Measurements from ENCODE around the gene KCNA2. TPM values are rescaled to one million over a fixed set of nuclear protein-coding genes. Genes with fewer than 3 reads are reported as not detected.

KCNA2 gene
- polyA plus RNA-seq, 3 donors = not detected

GRCh38 chr1:110551278-110551809 lies 54.8 kb downstream of the KCNA2 start:
- Mint-ChIP-seq H3K9me3 (peaks cover 0 to 2% (median 0%) of the 10 kb centered on the region in 7 donors), H3K4me1 (no peaks in the 10 kb centered on the region), H3K27ac (no peak overlapping the region), H3K27me3 (ENCODE audit: low read depth in 3 of 3) (peaks cover 31 to 39% (median 36%) of the 10 kb centered on the region in 3 donors), H3K4me3 (no peak overlapping the region), H3K36me3 (no peaks in the 10 kb centered on the region)
- Histone ChIP-seq H3K36me3 (replicated peaks in 1 of 2; ENCODE audit: control insufficient read depth in 1 of 2, insufficient read depth in 2 of 2, low read length in 2 of 2) (no peaks in the 10 kb centered on the region), H3K27me3 (ENCODE audit: control insufficient read depth in 2 of 2, insufficient read depth in 2 of 2, low read length in 2 of 2) (peaks cover 21 to 28% of the 10 kb centered on the region in 2 donors), H3K27ac (ENCODE audit: low read depth in 1 of 2, low read length in 2 of 2) (no peak overlapping the region), H3K4me1 (ENCODE audit: control insufficient read depth in 1 of 2, insufficient read depth in 2 of 2, low read length in 2 of 2) (peaks cover 0 to 4% of the 10 kb centered on the region in 2 donors), H3K4me3 (replicated peaks in 1 of 3; ENCODE audit: low read depth in 2 of 3, low read length in 3 of 3) (no peak overlapping the region), H2AFZ (ENCODE audit: insufficient read depth, low read depth, low read length, poor library complexity, severe bottlenecking) (no peak overlapping the region), H3K9me3 (replicated peaks in 1 of 2; ENCODE audit: control insufficient read depth in 1 of 2, insufficient read depth in 1 of 2, low read length in 2 of 2) (peaks cover 0 to 4% of the 10 kb centered on the region in 2 donors), H3K4me2 (replicated peaks; ENCODE audit: extremely low read depth, low read length, poor library complexity, severe bottlenecking) (no peak overlapping the region), H4K20me1 (ENCODE audit: insufficient read depth, low read length) (no peaks in the 10 kb centered on the region), H3K79me2 (ENCODE audit: insufficient read depth, low read length) (no peaks in the 10 kb centered on the region), H3K9ac (ENCODE audit: insufficient read depth, low read length, poor library complexity, severe bottlenecking) (no peak overlapping the region)
- no CpG with 5 or more reads among the region's 1 CpG for WGBS (ENCODE audit: insufficient coverage)
- TF ChIP-seq CTCF (IDR thresholded peaks at IDR 0.05) = no peak
- intact Hi-C loops (cut with micrococcal nuclease) = no loop called here
- DNase-seq = no peak

- Mint-ChIP-seq H3K27me3 (ENCODE audit: low read depth in 3 of 3) (peaks cover 19 to 28% (median 24%) of the 10 kb centered on the region in 3 donors), H3K27ac (no peak overlapping the region), H3K4me3 (no peak overlapping the region), H3K36me3 (no peaks in the 10 kb centered on the region), H3K9me3 (peaks cover 0 to 2% (median 0%) of the 10 kb centered on the region in 7 donors), H3K4me1 (no peaks in the 10 kb centered on the region)
- no peak for TF ChIP-seq CTCF (IDR thresholded peaks at IDR 0.05)
- Histone ChIP-seq H3K9me3 (replicated peaks in 1 of 2; ENCODE audit: control insufficient read depth in 1 of 2, insufficient read depth in 1 of 2, low read length in 2 of 2) (no peaks in the 10 kb centered on the region), H3K4me3 (replicated peaks in 1 of 3; ENCODE audit: low read depth in 2 of 3, low read length in 3 of 3) (no peak overlapping the region), H3K4me2 (replicated peaks; ENCODE audit: extremely low read depth, low read length, poor library complexity, severe bottlenecking) (no peak overlapping the region), H4K20me1 (ENCODE audit: insufficient read depth, low read length) (no peaks in the 10 kb centered on the region), H3K36me3 (replicated peaks in 1 of 2; ENCODE audit: control insufficient read depth in 1 of 2, insufficient read depth in 2 of 2, low read length in 2 of 2) (no peaks in the 10 kb centered on the region), H3K9ac (ENCODE audit: insufficient read depth, low read length, poor library complexity, severe bottlenecking) (no peak overlapping the region), H3K79me2 (ENCODE audit: insufficient read depth, low read length) (no peaks in the 10 kb centered on the region), H3K4me1 (ENCODE audit: control insufficient read depth in 1 of 2, insufficient read depth in 2 of 2, low read length in 2 of 2) (no peaks in the 10 kb centered on the region), H3K27me3 (ENCODE audit: control insufficient read depth in 2 of 2, insufficient read depth in 2 of 2, low read length in 2 of 2) (peaks cover 11 to 14% of the 10 kb centered on the region in 2 donors), H3K27ac (ENCODE audit: low read depth in 1 of 2, low read length in 2 of 2) (no peak overlapping the region), H2AFZ (ENCODE audit: insufficient read depth, low read depth, low read length, poor library complexity, severe bottlenecking) (no peak overlapping the region)
- WGBS (ENCODE audit: insufficient coverage) = no CpG with 5 or more reads among the region's 2 CpGs
- intact Hi-C loops (cut with micrococcal nuclease) = no loop called here
- no peak for DNase-seq
These were observed 56.3 kb downstream of the KCNA2 start for GRCh38 chr1:110549831-110550230.

Data from CD14-positive monocyte (primary cell).